IPS-11a (cell line): ENCODE data around the gene MEIG1.
"Not testable (repeated sequence)": the region's sequence is repeated elsewhere in the genome, so short reads cannot be mapped to it uniquely, and the experiment has no call there.

ENCODE experiments used
- H3K4me3 ChIP-seq: one replicate; pipeline ENCODE4 v1.5.1; 2013; ENCODE audit warnings: low read depth, low read length, control low read depth

The MEIG1 gene

DNA sequence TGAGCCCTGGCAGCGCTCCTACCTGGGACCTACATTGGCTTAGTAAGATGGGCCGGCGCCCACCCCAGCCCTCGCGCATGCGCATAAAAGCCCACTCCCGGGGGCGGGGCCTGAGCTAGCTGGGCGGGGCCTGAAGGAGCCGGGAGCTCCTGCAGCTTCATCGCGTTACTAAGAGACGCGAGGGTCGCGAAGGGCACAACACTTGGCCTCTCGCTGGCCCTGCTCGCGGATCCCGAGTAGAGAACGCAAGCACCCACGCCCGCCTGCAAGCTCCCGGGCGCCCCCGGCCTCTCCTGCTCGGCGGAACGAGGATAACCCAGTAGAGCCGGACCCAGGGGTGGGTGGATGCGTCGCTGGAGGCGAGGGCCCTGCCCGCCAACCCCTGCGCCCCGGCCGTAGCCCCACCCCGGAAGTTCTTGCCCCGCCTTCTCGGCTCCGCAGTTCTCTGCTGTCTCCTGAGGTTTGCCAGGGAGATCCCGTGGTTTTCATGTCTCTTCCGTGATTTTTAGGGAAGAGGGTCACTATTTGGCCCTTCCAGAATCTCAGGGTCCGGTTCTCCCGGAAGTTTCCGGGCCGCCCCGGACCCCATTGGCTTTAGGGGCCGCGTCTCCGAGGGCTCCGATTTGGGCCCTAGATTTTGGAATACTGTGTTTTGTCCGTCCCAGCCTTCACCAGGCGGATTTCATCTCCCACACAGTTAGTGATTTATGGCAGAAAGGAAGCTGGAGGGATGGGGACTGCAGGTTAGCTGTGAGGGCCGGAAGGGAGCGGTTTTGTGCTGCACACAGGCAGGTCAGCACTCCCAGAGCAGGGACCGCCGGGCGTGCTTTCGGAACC, at the start of gene MEIG1:
Gene MEIG1 (plus strand): TSS at position 168 of the 837 bp plus-strand sequence. CDS start 7,081 bp downstream, outside the sequence.
- peak within 1 kb of the TSS; percentile 77 for H3K4me3 ChIP-seq

GRCh38 chr10:14910953-14911352, 48.2 kb upstream of the MEIG1 start:
- H3K4me3 ChIP-seq, result no peak overlapping the region

DNA sequence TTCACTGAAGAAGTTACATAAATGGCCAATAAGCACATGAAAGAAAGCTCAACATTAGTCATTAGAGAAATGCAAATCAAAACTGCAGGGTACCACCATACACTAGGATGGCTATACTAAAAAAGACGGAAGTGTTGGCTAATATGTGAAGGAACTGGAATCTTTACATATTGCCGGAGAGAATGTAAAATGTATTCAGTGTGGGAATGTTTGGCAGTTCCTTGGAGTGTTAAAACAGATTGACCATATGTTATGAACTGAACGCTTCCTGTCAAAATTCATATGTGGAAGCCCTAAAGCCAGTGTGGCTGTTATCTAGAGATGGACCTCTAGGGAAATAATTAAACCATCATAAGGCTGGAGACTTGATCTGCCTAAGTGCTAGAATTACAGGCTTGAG, 47.4 kb upstream of the MEIG1 start:
- H3K4me3 ChIP-seq, result no peak overlapping the region

DNA sequence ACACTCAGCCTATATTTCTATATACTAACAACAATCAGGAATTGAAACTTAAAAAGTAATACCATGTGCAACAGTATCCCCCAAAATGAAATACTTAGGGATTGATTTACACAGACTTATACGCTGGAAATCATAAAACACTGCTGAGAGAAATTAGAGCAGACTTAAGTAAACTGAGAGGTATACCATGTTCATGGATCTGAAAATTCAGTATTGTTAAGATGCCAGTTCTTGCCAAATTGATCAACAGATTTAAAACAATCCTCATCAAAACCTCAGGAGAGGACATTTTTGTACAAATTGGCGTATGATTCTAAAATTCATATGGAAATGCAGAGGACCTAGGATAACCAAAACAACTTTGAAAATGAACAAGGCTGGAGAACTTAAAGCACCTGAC, 42.6 kb upstream of the MEIG1 start:
- no peak overlapping the region for H3K4me3 ChIP-seq

DNA sequence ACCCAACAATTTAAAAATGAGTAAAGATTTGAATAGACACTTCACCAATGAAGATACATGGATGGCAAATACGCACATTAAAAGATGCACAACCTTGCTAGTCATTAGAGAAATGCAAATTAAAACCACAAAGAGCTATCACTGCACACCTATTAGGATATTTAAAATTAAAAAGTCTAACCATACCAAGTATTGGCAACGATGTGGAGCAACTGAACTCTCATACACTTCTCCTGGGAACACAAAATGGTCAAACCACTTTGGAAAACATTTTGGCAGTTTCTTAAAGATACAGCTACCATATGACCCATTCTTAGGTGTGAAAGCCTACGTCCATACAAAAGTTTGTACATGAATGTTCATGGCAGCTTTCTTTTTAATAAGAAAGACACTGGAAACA, 41.4 kb upstream of the MEIG1 start:
- H3K4me3 ChIP-seq, result no peak overlapping the region

GRCh38 chr10:14918964-14919363, 40.2 kb upstream of the MEIG1 start:
- no peak overlapping the region for H3K4me3 ChIP-seq

GRCh38 chr10:14924013-14924412, 35.2 kb upstream of the MEIG1 start:
- no peak overlapping the region for H3K4me3 ChIP-seq

- no peak overlapping the region for H3K4me3 ChIP-seq
Observed at GRCh38 chr10:14925268-14925667, 33.9 kb upstream of the MEIG1 start.

DNA sequence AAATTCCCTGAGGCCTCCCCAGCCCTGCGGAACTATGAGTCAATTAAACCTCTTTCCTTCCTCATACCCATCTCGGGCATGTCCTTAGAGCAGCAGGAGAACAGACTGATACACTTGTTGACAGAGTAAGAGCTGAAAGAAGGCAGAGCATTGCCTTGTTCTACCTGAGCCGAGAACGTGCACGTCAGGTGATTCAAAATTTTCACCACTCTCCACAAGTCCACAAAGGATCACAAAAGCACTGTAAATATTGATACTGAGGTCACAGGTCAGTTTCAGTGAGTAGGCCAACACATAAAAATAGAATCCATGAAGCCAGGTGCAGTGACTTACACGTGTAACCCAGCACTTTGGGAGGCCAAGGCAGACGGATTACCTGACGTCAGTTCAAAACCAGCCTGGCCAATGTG, 33.1 kb upstream of the MEIG1 start:
- no peak overlapping the region for H3K4me3 ChIP-seq

GRCh38 chr10:14926722-14927416, 32.3 kb upstream of the MEIG1 start:
- no peak overlapping the region for H3K4me3 ChIP-seq

- H3K4me3 ChIP-seq, result no peak overlapping the region
Observed at GRCh38 chr10:14930610-14931009, 28.6 kb upstream of the MEIG1 start.

- no peak overlapping the region for H3K4me3 ChIP-seq
Observed at GRCh38 chr10:14936584-14936983, 22.6 kb upstream of the MEIG1 start.

DNA sequence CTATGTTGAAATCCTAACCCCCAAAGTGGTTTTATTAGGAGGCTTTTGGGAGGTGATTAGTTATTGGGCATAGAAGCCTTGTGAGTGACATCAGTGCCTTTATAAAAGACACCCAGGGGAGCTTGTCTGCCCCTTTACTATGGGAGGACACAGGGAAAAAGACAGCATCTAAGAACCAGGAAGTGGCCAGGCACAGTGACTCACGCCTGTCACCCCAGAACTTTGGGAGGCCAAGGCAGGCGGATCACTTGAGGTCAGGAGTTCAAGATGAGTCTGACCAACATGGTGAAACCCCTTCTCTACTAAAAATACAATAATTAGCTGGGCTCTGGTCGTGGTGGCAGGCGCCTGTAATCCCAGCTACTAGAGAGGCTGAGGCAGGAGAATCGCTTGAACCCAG, 20.2 kb upstream of the MEIG1 start:
- not testable (repeated sequence) for H3K4me3 ChIP-seq

DNA sequence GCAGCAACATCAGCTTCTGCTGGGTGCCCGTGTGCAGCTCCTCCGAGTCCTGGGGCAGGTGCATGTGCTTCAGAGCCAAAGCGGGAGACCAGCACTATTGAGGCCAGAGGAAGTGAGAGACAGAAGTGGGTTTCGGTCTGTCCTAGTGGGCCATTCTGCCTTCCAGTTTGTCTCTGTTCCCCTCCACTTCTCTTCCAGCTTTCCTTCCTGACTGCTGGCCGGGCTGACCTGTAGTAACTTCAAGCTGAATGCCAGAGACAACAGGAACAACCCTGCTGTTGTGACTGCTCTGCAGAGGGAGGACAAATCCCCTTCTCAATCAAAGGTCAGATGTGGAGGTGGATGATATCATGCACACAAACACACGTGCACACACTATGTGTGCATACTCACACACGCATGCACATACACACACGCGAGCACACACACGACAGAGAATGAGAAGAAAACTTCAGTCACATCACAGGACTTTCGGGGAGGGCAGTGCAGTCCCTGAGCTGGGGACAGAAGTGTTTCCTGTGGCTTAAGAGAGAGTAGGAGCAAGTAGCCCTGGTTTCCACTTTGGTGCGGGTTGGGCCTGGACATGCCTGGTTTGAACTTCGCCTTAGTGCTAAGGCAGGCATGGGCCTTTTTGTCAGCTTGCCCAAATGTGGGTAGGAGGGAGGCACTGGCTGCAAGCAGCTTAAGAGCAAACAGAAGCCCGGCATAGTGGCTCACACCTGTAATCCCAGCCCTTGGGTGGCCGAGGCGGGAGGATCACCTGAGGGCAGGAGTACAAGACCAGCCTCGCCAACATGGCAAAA, 16.8 kb upstream of the MEIG1 start:
- not testable (repeated sequence) for H3K4me3 ChIP-seq

- H3K4me3 ChIP-seq, result not testable (repeated sequence)
Observed at GRCh38 chr10:14942950-14943338, 16.2 kb upstream of the MEIG1 start.

GRCh38 chr10:14945108-14945507, 14.1 kb upstream of the MEIG1 start:
- H3K4me3 ChIP-seq, result no peak overlapping the region

- H3K4me3 ChIP-seq, result no peak overlapping the region
Observed at GRCh38 chr10:14947268-14947667, 11.9 kb upstream of the MEIG1 start.

DNA sequence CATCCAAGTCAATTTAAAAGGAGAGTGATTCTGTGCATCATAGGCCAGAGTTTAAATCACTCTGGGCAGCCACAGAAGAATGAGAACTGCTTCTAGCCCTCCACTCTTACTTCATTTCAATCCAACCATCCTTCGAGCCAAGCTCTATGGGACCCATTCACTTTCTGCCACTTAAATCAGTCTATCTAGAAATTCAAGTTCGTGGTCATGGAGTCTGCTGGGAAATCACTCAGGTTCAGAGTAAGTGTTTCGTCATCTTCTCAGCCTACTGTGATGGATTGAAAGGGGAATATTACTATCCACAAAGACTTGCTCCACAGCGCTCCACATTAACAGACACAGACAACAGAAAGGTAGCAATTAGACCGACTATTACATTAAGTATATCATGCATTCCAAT, 9.9 kb upstream of the MEIG1 start:
- H3K4me3 ChIP-seq, result no peak overlapping the region

GRCh38 chr10:14952851-14953423, 6.3 kb upstream of the MEIG1 start:
- H3K4me3 ChIP-seq, result peak overlapping the region; percentile 53

DNA sequence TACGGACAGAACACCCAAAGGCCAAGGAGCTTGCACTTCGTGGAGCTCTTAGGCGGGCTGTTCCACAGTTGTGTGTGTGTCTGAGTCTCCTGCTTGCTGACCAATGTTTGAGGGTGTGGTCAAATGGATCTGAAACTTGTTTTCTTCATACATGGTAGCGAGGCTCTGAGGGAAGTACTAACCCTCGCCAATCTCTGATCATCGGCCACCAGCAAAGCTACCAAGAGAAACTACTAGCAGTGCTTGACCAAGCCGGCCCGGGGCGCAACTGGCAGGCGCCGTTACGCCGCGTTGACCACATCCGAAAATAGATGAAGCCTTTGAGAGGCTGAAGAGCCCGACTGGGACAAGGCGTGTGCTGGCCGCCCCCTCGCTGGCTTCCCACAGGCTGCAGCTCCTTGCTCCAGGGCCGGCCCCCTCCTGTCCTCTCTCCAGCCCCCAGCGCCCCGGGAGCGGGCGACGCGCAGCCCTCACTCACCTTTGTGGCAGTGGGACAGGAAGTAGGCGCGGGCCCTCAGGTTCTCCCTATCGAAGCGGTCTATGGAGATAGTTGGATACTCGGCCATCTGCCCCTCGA, 5.7 kb upstream of the MEIG1 start:
- peak overlapping the region; percentile 53 for H3K4me3 ChIP-seq
